ENCODE results near the gene GOLGA8H. TPM values are rescaled to one million over a fixed set of nuclear protein-coding genes. Genes with fewer than 3 reads are reported as not detected.
"Not testable (repeated sequence)": the region's sequence is repeated elsewhere in the genome, so short reads cannot be mapped to it uniquely, and the experiment has no call there.

GOLGA8H gene

DNA sequence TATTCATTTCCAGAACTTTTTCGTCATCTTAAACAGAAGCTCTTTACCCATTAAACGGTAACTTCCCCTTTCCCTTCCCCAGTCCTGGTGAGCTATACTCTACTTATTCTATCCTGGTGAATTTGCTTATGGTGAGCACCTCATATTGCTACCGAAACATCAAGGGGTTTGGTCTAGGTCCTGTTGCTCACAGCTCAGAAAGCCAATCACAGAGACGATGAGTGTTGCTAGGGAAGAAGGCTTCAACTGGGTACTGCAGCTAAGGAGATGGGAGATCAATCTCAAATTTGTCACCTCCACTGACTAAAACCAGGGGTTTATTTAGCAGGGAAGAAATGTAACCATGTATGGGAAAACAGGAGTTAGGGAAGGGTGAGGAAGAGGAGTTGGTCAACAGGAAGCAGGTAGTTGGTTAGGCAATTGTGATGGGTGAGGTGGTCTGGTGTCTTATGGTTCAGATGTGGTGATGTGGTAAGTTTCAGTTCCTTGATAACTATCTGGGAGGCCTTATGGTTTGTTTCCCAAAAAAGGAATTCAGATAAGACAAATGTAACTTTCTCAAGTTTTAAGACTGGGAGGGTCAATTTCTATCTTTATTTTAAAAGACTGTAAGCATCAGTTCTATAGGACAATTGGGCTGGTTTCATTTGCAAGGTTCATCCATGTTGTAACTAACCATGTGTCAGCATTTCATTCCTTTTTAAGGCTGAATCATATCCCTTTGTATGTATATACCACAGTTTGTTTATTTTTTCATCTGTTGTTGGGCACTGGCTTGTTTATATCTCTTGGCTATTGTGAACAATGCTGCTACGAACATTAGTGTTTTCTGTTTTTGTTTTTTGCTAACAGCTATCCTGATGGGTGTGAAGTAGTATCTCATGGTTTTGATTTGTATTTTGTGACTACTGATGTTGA lies 46.4 kb downstream of the GOLGA8H start:
- H3K4me3 ChIP-seq (ENCODE audit: low read length): no peak overlapping the region
- H3K4me1 ChIP-seq (ENCODE audit: control insufficient read depth, insufficient read depth, low read length): no peaks in the 10 kb centered on the region
- H3K4me2 ChIP-seq (ENCODE audit: low read length): no peak overlapping the region
- no peak overlapping the region for H3K9ac ChIP-seq (ENCODE audit: low read depth, low read length)
- H3K9me3 ChIP-seq (replicated peaks; ENCODE audit: low read length): no peaks in the 10 kb centered on the region
- H3K36me3 ChIP-seq (ENCODE audit: insufficient read depth, low read length): peaks cover 15% of the 10 kb centered on the region
- no peaks in the 10 kb centered on the region for H3K27me3 ChIP-seq (ENCODE audit: control insufficient read depth, insufficient read depth, low read length)

- H3K27me3 ChIP-seq (ENCODE audit: control insufficient read depth, insufficient read depth, low read length); H3K9ac ChIP-seq (ENCODE audit: low read depth, low read length); H3K36me3 ChIP-seq (ENCODE audit: insufficient read depth, low read length); H3K4me3 ChIP-seq (ENCODE audit: low read length); H3K4me1 ChIP-seq (ENCODE audit: control insufficient read depth, insufficient read depth, low read length); H3K9me3 ChIP-seq (replicated peaks; ENCODE audit: low read length); H3K4me2 ChIP-seq (ENCODE audit: low read length): not testable (repeated sequence)
Observed at GRCh38 chr15:30661154-30661553, 57.3 kb downstream of the GOLGA8H start.

Small RNA genes within 50 kb of the gene (small RNA-seq; reads per million reads assigned to genes)
- gene RF00096 (not detected), gene RN7SL628P (not detected), gene RN7SL796P (not detected)
